ENCODE measurements around the gene LMBR1.
"Not testable (repeated sequence)": the region's sequence is repeated elsewhere in the genome, so short reads cannot be mapped to it uniquely, and the experiment has no call there.

Gene LMBR1

GRCh38 chr7:156639426-156640256 is 253.3 kb downstream of the LMBR1 start:
- no peaks in the 10 kb centered on the region for H3K9me3 ChIP-seq (ENCODE audit: insufficient read depth, low read depth, low read length)
- peaks cover 18% of the 10 kb centered on the region for H3K27me3 ChIP-seq (ENCODE audit: insufficient read depth, low read length)
- peak overlapping the region; percentile 86 for H3K4me3 ChIP-seq (ENCODE audit: low read length)
- no peak overlapping the region for H3K27ac ChIP-seq (ENCODE audit: low read depth, low read length)
- peak overlapping the region; percentile 29 for H3K9ac ChIP-seq (ENCODE audit: low read depth, low read length)
- no peaks in the 10 kb centered on the region for H3K36me3 ChIP-seq (ENCODE audit: insufficient read depth, low read length)
- 0 out of 2 replicates have a peak, but pooled peaks cover 5% of the 10 kb centered on the region for H3K4me1 ChIP-seq (ENCODE audit: insufficient read depth, low read length)
- 96% methylated on average over 52 of the region's 52 CpGs for WGBS

DNA sequence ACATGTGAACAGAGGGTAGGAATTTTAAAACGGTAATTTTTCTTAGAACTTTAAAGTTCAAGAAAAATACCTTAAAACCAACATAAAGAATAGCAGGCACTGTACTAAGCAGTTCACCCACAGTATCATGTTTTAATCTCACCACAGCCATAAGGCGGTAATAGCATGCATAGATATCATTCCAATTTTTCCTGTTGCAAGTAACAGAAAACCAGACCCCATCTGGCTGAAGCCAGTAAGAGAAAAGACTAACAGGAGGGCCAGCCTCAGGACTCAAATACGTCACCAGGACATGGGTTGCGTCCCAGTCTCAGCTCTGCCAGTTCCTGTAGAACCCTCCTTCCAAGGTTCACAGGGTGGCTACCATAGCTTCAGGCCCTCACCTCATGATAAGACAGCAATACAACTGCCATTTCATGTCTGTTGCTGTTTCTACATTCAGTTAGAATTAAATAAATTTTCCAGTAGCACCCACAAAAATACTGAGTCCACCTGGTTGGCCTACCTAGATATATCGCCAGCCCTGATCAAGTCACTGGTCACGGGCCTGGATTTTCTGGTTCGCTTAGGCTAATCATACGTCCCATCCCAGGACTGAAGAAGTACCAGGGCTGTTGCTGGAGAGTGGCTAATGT is 254.4 kb downstream of the LMBR1 start:
- peaks cover 18% of the 10 kb centered on the region for H3K27me3 ChIP-seq (ENCODE audit: insufficient read depth, low read length)
- H3K4me1 ChIP-seq (ENCODE audit: insufficient read depth, low read length), result 0 out of 2 replicates have a peak, but pooled peaks cover 5% of the 10 kb centered on the region
- WGBS, result 93% methylated on average over 8 of the region's 8 CpGs
- H3K27ac ChIP-seq (ENCODE audit: low read depth, low read length), result no peak overlapping the region
- no peak overlapping the region for H3K9ac ChIP-seq (ENCODE audit: low read depth, low read length)
- no peaks in the 10 kb centered on the region for H3K36me3 ChIP-seq (ENCODE audit: insufficient read depth, low read length)
- H3K4me3 ChIP-seq (ENCODE audit: low read length), result no peak overlapping the region
- H3K9me3 ChIP-seq (ENCODE audit: insufficient read depth, low read depth, low read length), result no peaks in the 10 kb centered on the region

DNA sequence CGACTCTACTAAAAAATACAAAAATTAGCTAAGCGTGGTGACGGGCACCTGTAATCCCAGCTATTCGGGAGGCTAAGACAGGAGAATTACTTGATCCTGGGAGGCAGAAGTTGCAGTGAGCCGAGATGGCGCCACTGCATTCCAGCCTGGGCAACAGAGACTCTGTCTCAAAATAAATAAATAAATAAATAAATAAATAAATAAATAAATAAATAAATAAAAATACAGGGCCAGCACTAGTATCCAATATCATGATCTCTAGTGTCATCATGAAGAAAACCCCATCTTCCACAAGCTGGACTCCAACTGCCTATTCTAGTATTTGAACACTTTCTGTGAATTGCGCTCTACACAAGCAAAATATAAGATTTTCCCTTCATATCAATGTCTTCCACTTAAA is 255.9 kb downstream of the LMBR1 start:
- H3K36me3 ChIP-seq (ENCODE audit: insufficient read depth, low read length); H3K9me3 ChIP-seq (ENCODE audit: insufficient read depth, low read depth, low read length); H3K4me3 ChIP-seq (ENCODE audit: low read length); H3K4me1 ChIP-seq (ENCODE audit: insufficient read depth, low read length); H3K27ac ChIP-seq (ENCODE audit: low read depth, low read length); H3K9ac ChIP-seq (ENCODE audit: low read depth, low read length): not testable (repeated sequence)
- H3K27me3 ChIP-seq (ENCODE audit: insufficient read depth, low read length), result peaks cover 18% of the 10 kb centered on the region
- 98% methylated on average over 6 of the region's 7 CpGs for WGBS

DNA sequence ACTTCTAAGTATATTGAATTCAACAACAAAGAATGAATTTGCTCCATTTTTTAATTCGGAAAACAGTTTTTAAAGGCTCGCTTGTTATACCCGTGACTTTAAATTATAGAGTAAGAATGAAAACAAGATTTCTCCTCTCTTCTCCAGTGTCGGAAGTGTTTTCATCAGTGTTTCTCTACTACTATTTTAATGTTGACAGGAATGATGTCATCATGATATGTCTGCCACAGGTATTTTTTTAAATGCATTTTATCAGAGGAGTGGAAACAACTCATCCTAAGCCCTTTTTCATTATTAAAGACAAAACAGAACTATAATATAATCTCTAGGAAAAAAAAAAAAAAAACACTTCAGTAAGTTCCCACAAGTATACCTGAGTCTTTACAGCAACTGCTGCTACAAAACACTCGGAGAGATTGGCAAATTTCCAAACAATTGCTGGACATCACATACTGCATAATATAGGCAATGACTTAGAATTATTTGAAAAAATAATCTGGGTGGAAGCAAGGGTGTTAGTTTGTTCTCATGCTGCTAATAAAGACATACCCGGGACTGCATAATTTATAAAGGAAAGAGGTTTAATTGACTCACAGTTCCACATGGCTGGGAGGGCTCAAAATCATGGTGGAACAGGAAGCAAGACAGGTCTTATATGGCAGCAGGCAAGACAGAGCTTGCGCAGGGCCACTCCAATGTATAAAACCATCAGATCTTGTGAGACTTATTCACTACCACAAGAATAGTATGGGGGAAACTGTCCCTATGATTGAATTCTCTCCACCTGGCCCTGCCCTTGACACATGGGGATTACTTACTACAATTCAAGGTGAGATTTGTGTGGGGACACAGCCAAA is 257.2 kb downstream of the LMBR1 start:
- no peak overlapping the region for H3K27ac ChIP-seq (ENCODE audit: low read depth, low read length)
- peaks cover 10% of the 10 kb centered on the region; the same call in 1 of the 2 replicates for H3K27me3 ChIP-seq (ENCODE audit: insufficient read depth, low read length)
- no peak overlapping the region for H3K4me3 ChIP-seq (ENCODE audit: low read length)
- H3K36me3 ChIP-seq (ENCODE audit: insufficient read depth, low read length), result no peaks in the 10 kb centered on the region
- no peak overlapping the region for H3K9ac ChIP-seq (ENCODE audit: low read depth, low read length)
- H3K4me1 ChIP-seq (ENCODE audit: insufficient read depth, low read length), result no peaks in the 10 kb centered on the region
- 94% methylated on average over 6 of the region's 7 CpGs for WGBS
- no peaks in the 10 kb centered on the region for H3K9me3 ChIP-seq (ENCODE audit: insufficient read depth, low read depth, low read length)

DNA sequence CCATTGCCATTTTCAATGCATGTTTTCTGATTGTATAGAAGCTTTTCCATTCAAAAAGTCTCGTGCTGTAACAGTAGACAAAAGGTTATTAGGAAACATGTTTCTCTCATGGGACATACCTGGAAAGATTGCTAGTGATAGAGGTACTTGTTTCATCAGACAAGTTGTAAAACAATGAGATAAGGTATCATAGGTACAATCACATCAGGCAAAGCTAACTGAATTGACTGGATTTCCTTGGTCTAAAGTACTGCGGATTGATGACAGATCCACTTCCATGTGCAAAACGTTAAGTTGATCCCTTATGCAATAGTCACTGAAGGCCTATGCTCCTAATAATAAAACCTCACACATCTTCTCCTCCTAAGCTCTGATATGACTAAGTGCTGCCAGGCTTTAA is 258.9 kb downstream of the LMBR1 start:
- 87% methylated on average over 3 of the region's 3 CpGs for WGBS
- Histone ChIP-seq H3K4me1 (ENCODE audit: insufficient read depth, low read length) (no peaks in the 10 kb centered on the region), H3K36me3 (ENCODE audit: insufficient read depth, low read length) (no peaks in the 10 kb centered on the region), H3K9me3 (ENCODE audit: insufficient read depth, low read depth, low read length) (peaks cover 4% of the 10 kb centered on the region), H3K9ac (ENCODE audit: low read depth, low read length) (no peak overlapping the region), H3K27ac (ENCODE audit: low read depth, low read length) (no peak overlapping the region), H3K4me3 (ENCODE audit: low read length) (no peak overlapping the region), H3K27me3 (ENCODE audit: insufficient read depth, low read length) (no peaks in the 10 kb centered on the region)

- WGBS, result 95% methylated on average over 2 of the region's 2 CpGs
- H3K27me3 ChIP-seq (ENCODE audit: insufficient read depth, low read length), result no peaks in the 10 kb centered on the region
- H3K27ac ChIP-seq (ENCODE audit: low read depth, low read length), result no peak overlapping the region
- H3K9me3 ChIP-seq (ENCODE audit: insufficient read depth, low read depth, low read length), result peaks cover 15% of the 10 kb centered on the region
- H3K36me3 ChIP-seq (ENCODE audit: insufficient read depth, low read length), result no peaks in the 10 kb centered on the region
- H3K4me1 ChIP-seq (ENCODE audit: insufficient read depth, low read length), result peaks cover 3% of the 10 kb centered on the region; the same call in 1 of the 2 replicates
- no peak overlapping the region for H3K4me3 ChIP-seq (ENCODE audit: low read length)
- H3K9ac ChIP-seq (ENCODE audit: low read depth, low read length), result no peak overlapping the region
Observed at GRCh38 chr7:156629873-156630272, 263.1 kb downstream of the LMBR1 start.

DNA sequence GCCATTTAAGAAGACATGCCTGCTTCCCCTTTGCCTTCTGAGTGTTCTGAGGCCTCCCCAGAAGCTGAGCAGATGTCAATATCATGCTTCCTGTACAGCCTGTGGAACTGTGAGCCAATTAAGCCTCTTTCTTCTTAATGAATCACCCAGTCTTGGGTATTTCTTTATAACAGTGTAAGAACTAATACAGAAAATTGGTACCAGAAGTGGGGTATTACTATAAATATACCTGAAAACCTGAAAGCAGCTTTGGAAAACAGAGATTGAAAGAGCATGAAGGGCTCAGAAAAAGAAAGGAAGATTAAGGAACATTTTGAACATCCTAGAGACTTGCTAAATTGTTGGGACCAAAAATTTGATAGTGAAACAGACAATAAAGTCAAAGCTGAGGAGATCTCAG is 264.4 kb downstream of the LMBR1 start:
- H3K27ac ChIP-seq (ENCODE audit: low read depth, low read length), result no peak overlapping the region
- no peak overlapping the region for H3K4me3 ChIP-seq (ENCODE audit: low read length)
- no peaks in the 10 kb centered on the region for H3K36me3 ChIP-seq (ENCODE audit: insufficient read depth, low read length)
- H3K4me1 ChIP-seq (ENCODE audit: insufficient read depth, low read length), result peaks cover 3% of the 10 kb centered on the region; the same call in 1 of the 2 replicates
- H3K9me3 ChIP-seq (ENCODE audit: insufficient read depth, low read depth, low read length), result peaks cover 15% of the 10 kb centered on the region
- H3K9ac ChIP-seq (ENCODE audit: low read depth, low read length), result no peak overlapping the region
- no peaks in the 10 kb centered on the region for H3K27me3 ChIP-seq (ENCODE audit: insufficient read depth, low read length)
